GM12874 (cell line): ENCODE measurements around the gene RBM15.

Experiments used
- CTCF ChIP-seq: IDR thresholded peaks from 2 replicates; pipeline ENCODE4 v1.5.1; 2011; ENCODE audit warnings: low read depth, mild to moderate bottlenecking, control low read depth, low read length, moderate library complexity; ENCODE audit not compliant: insufficient read depth

Gene RBM15

GRCh38 chr1:110345480-110345879 is 6.3 kb downstream of the RBM15 start:
- no peak for TF ChIP-seq CTCF

- no peak for TF ChIP-seq CTCF
Observed at GRCh38 chr1:110346690-110347089, 7.5 kb downstream of the RBM15 start.

GRCh38 chr1:110347182-110347893 is 8.2 kb downstream of the RBM15 start:
- TF ChIP-seq CTCF = no peak

- TF ChIP-seq CTCF = no peak
Observed at GRCh38 chr1:110348050-110348449, 8.9 kb downstream of the RBM15 start.

GRCh38 chr1:110348771-110349170 is 9.6 kb downstream of the RBM15 start:
- no peak for TF ChIP-seq CTCF

GRCh38 chr1:110350360-110350759 is 11.2 kb downstream of the RBM15 start:
- TF ChIP-seq CTCF = no peak

GRCh38 chr1:110355321-110355720 is 16.1 kb downstream of the RBM15 start:
- TF ChIP-seq CTCF = no peak
